ENCODE data around the gene UBE2Z. TPM values are rescaled to one million over a fixed set of nuclear protein-coding genes. Genes with fewer than 3 reads are reported as not detected.

The UBE2Z gene
- total and polyA plus RNA-seq, 2 of the 13 experiments (the other 11 are each of a cell fraction or from before 2014, with no cell fraction given) = 63.2 to 122 TPM

- TF ChIP-seq ZFP36L1 (CRISPR knock-in tag; IDR thresholded peaks at IDR 0.05) = no peak
- TF ChIP-seq PHB2 (IDR thresholded peaks at IDR 0.05; ENCODE audit: partially characterized antibody) = no peak
- TF ChIP-seq ATF7-NPFF (CRISPR knock-in tag; IDR thresholded peaks at IDR 0.05; ENCODE audit: low read depth) = no peak
- no peak for TF ChIP-seq DR1 (CRISPR knock-in tag; IDR thresholded peaks at IDR 0.05)
- no peak for TF ChIP-seq EEA1 (CRISPR knock-in tag; IDR thresholded peaks at IDR 0.05; ENCODE audit: borderline replicate concordance)
- TF ChIP-seq ZNF740 (CRISPR knock-in tag; IDR thresholded peaks at IDR 0.05) = peak; percentile 31; the same call in 1 of the 2 replicates
- TF ChIP-seq JUNB (CRISPR knock-in tag; IDR thresholded peaks at IDR 0.05; ENCODE audit: borderline replicate concordance) = no peak
- no peak; the same call in 1 of the 2 replicates for TF ChIP-seq ZNF335 (CRISPR knock-in tag; IDR thresholded peaks at IDR 0.05)
- no peak for TF ChIP-seq ELF3 (CRISPR knock-in tag; IDR thresholded peaks at IDR 0.05)
- no peak for TF ChIP-seq ISX (CRISPR knock-in tag; conservative IDR thresholded peaks at IDR 0.05)
- TF ChIP-seq ZNF552 (CRISPR knock-in tag; IDR thresholded peaks at IDR 0.05; ENCODE audit: borderline replicate concordance) = no peak
- TF ChIP-seq MIXL1 (CRISPR knock-in tag; IDR thresholded peaks at IDR 0.05) = no peak
- no peak; the same call in 1 of the 2 replicates for TF ChIP-seq SP4 (CRISPR knock-in tag; IDR thresholded peaks at IDR 0.05)
- no peak for TF ChIP-seq ZNF576 (CRISPR knock-in tag; IDR thresholded peaks at IDR 0.05)
- no peak for TF ChIP-seq ZNF260 (CRISPR knock-in tag; IDR thresholded peaks at IDR 0.05; ENCODE audit: borderline replicate concordance, low read depth)
- no peak for TF ChIP-seq JUN (CRISPR knock-in tag; IDR thresholded peaks at IDR 0.05)
- TF ChIP-seq ZNF354B (CRISPR knock-in tag; IDR thresholded peaks at IDR 0.05) = no peak
- TF ChIP-seq PLRG1 (conservative IDR thresholded peaks at IDR 0.05) = no peak
- peak; percentile 78 for TF ChIP-seq SRSF1 (optimal IDR thresholded peaks at IDR 0.05; ENCODE audit: low read depth, low read length)
- peak; percentile 46; the same call in 1 of the 2 replicates for TF ChIP-seq ZFX (CRISPR knock-in tag; IDR thresholded peaks at IDR 0.05; ENCODE audit: low read depth)
- no peak for TF ChIP-seq HNF4G (IDR thresholded peaks at IDR 0.05; ENCODE audit: borderline replicate concordance, low read depth, low read length)
- no peak for TF ChIP-seq HNF4G (CRISPR knock-in tag; IDR thresholded peaks at IDR 0.05; ENCODE audit: borderline replicate concordance, low read depth)
- TF ChIP-seq KAT2B (IDR thresholded peaks at IDR 0.05; ENCODE audit: borderline replicate concordance, low read depth, low read length) = no peak
- no peak for TF ChIP-seq ZBTB7A (CRISPR knock-in tag; IDR thresholded peaks at IDR 0.05)
- TF ChIP-seq ZNF790 (CRISPR knock-in tag; IDR thresholded peaks at IDR 0.05; ENCODE audit: borderline replicate concordance) = no peak
- TF ChIP-seq CCDC6 (CRISPR knock-in tag; IDR thresholded peaks at IDR 0.05) = no peak; the same call in 1 of the 2 replicates
- no peak for TF ChIP-seq TRIM22 (IDR thresholded peaks at IDR 0.05)
- TF ChIP-seq PRDM4 (CRISPR knock-in tag; IDR thresholded peaks at IDR 0.05; ENCODE audit: borderline replicate concordance) = 0 out of 2 replicates have a peak, but pooled peaks have one; percentile 53
- TF ChIP-seq ZNF569 (CRISPR knock-in tag; IDR thresholded peaks at IDR 0.05; ENCODE audit: borderline replicate concordance) = no peak
These were observed 52.8 kb downstream of the UBE2Z start (continued) for GRCh38 chr17:48960834-48961515.

All from HepG2 (cell line).